GM06990 (cell line): Measurements from ENCODE around the gene SLC35F1.

Experiments
- DNase-seq: peaks from one replicate; pipeline ENCODE4 v3.0.0-alpha.2; 2011; ENCODE audit not compliant: insufficient read length; ENCODE audit errors: extremely low read depth
- H3K27me3 ChIP-seq: replicated peaks from 2 replicates; pipeline ENCODE4 v1.6.0; 2011; ENCODE audit warnings: low read length; ENCODE audit not compliant: control insufficient read depth, insufficient read depth
- H3K36me3 ChIP-seq: 2 replicates; pipeline ENCODE4 v1.5.1; 2011; ENCODE audit warnings: low read length; ENCODE audit not compliant: control insufficient read depth, insufficient read depth
- H3K4me3 ChIP-seq: replicated peaks from 2 replicates; pipeline ENCODE4 v1.5.1; 2011; ENCODE audit warnings: low read depth, mild to moderate bottlenecking, control low read depth, low read length
- TF ChIP-seq, protein P1 (sequence below): IDR thresholded peaks from 2 replicates; pipeline ENCODE4 v1.5.1; 2011; ENCODE audit warnings: low read length, control low read depth, mild to moderate bottlenecking, inconsistent platforms; ENCODE audit not compliant: insufficient read depth, poor library complexity, severe bottlenecking

Gene SLC35F1

DNA sequence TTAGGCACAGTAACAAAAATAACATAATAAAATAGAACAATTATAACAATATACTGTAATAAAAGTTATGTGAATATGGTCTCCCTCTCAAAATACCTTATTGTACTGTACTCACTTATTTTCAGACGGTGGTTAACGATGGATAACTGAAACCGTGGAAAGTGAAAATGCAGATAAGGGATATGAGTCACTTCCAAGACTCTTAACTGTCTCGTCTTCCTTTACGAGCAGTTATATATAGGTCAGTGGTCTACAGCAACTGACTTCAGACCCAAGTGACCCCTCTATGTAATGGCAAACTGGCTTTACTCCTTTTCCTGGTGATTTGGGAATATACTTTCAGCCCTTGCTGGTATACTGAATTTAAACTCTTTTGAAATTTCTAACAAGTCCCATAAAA is 261.4 kb downstream of the SLC35F1 start:
- TF ChIP-seq, protein P1, sequence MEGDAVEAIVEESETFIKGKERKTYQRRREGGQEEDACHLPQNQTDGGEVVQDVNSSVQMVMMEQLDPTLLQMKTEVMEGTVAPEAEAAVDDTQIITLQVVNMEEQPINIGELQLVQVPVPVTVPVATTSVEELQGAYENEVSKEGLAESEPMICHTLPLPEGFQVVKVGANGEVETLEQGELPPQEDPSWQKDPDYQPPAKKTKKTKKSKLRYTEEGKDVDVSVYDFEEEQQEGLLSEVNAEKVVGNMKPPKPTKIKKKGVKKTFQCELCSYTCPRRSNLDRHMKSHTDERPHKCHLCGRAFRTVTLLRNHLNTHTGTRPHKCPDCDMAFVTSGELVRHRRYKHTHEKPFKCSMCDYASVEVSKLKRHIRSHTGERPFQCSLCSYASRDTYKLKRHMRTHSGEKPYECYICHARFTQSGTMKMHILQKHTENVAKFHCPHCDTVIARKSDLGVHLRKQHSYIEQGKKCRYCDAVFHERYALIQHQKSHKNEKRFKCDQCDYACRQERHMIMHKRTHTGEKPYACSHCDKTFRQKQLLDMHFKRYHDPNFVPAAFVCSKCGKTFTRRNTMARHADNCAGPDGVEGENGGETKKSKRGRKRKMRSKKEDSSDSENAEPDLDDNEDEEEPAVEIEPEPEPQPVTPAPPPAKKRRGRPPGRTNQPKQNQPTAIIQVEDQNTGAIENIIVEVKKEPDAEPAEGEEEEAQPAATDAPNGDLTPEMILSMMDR = no peak
- Histone ChIP-seq H3K4me3 (no peak overlapping the region), H3K27me3 (no peaks in the 10 kb centered on the region), H3K36me3 (no peaks in the 10 kb centered on the region)
- DNase-seq = no peak

DNA sequence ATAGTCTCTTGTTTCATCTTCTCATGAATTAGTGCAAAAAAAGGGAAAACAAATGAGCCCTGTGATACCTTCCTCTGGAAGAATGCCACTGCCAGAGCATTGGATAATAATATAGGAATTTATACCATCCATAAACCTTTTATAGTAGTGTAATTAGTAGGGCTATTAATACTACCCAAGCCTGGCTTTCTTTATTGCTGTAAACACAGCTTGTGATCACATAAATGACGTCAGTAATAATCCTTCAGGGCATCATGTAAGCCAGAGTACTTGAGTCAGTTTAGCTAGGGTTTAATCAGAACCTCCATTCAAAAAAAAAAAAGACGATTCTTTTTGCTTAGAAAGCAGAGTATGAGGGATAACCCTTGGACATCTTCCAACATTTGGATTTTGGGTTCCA is 264.8 kb downstream of the SLC35F1 start:
- no peaks in the 10 kb centered on the region for H3K36me3 ChIP-seq
- H3K27me3 ChIP-seq = no peaks in the 10 kb centered on the region
- DNase-seq = no peak
- no peak overlapping the region for H3K4me3 ChIP-seq
- TF ChIP-seq, protein P1 = no peak

DNA sequence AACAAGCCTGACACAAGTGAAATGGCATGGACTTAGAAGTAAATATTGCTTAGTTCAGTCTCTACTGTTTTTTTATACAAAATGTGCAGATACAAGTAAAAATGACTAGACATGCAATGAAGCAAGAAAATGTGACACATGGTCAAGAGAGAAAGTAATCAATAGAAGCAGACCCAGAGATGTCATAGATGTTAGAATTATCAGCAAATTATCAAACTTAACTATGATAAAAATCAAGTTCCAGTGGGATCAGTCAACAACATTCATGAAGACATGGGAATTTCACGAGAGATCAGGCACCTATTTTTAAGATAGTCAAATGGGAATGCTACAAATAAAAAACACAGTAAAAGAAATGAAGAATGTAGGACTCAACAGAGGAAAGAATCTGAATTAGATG is 267.0 kb downstream of the SLC35F1 start:
- H3K36me3 ChIP-seq = no peaks in the 10 kb centered on the region
- no peak for DNase-seq
- H3K4me3 ChIP-seq = no peak overlapping the region
- TF ChIP-seq, protein P1 = no peak
- H3K27me3 ChIP-seq = no peaks in the 10 kb centered on the region

DNA sequence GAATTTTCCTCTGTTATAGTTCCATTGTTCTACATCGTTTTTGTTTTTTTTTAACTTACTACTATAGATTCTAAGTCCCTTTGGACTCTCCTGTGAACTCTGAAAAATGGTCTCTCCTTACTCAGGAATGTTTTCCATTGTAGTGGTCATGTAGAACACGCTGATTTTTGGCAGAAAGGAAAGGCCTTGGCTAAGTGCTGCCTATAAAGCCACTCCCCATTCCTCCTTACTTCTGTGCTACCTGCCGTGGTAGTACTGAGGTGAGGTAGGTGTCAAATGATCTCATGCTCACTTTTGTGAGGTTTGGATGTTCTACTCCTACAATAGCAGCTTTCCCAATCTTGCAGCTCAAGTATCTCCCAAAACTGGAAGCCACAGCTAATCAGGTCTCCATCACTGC is 270.7 kb downstream of the SLC35F1 start:
- TF ChIP-seq, protein P1 = no peak
- no peak for DNase-seq
- H3K36me3 ChIP-seq = no peaks in the 10 kb centered on the region
- no peak overlapping the region for H3K4me3 ChIP-seq
- no peaks in the 10 kb centered on the region for H3K27me3 ChIP-seq

DNA sequence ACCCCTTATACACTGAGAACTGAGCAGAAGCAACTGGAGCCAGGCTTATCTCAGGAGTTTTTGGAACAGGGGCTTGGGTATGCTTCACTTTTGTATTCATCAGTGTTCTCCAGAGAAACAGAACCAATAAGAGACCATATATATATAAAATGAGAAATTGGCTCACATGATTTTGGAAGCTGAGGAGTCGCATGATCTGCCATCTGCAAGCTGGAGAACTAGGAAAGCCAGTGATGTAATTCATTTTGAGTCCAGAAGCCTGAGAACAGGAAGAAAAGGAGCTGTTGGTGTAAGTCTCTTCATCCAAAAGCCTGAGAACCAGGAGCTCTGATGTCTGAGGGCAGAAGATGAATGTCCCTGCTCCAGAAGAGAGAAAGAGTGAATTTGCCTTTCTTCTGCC is 272.0 kb downstream of the SLC35F1 start:
- H3K27me3 ChIP-seq = no peaks in the 10 kb centered on the region
- TF ChIP-seq, protein P1 = no peak
- DNase-seq = no peak
- no peak overlapping the region for H3K4me3 ChIP-seq
- H3K36me3 ChIP-seq = no peaks in the 10 kb centered on the region

DNA sequence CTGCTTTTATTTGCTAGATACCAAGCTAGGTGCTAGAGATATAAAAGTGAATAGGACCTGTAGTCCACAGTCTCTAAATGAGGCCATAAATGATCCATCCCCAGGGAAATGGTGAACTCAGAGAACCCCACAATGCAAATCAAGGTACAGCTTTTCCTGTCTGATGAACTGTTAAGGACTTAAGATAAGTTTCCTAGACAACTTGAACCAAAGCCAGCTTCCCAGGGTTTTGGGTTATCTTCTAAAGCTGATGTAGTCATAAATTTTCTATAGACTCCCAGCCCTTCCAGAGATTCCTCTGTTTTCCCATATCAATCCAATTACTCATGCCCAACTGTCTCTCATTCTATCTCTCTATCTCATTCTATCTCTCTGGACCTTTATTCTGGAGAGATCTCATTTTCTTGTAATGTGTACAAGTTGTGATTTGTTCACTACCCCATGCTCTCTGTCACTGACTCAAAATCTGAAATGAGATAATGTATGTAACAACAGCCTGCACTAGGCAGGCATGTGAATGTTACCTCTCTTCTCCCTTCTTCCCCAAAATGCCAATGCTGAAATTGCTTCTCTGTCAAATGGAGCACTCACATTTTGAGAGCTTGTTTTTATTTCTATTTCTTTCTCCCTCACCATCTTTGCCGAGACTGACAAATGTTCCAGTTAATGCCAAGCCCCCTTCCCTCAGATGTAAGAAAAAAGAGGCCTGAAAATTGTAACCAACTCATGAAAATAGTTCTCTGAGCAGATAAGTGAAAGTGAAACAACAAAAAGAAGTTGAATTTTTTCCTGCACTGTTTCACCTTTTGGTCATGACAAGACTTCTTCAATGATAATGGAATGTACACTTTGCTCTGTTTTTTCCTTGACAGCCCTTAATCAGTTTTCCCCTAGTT is 279.9 kb downstream of the SLC35F1 start:
- no peaks in the 10 kb centered on the region for H3K36me3 ChIP-seq
- TF ChIP-seq, protein P1 = no peak
- no peaks in the 10 kb centered on the region for H3K27me3 ChIP-seq
- DNase-seq = peak; percentile 9
- H3K4me3 ChIP-seq = no peak overlapping the region
